OCI-LY3 (cell line): ENCODE results near the gene NFIB.

Experiments used
- H2AFZ ChIP-seq: fragments of 200-600, 300-600 bp; shearing (Covaris generic); 2 replicates; pipeline ENCODE4 v1.6.0; 2014; ENCODE audit warnings: antibody characterized with exemption, low read depth, low read length
- H3K27ac ChIP-seq: fragments of 200-600, 300-600 bp; sonication (generic); 2 replicates; pipeline ENCODE4 v1.5.1; 2014; ENCODE audit warnings: mild to moderate bottlenecking, low read length, moderate library complexity, mixed read lengths
- H3K27me3 ChIP-seq: fragments of 200-600, 300-600 bp; sonication (generic); 2 replicates; pipeline ENCODE4 v1.6.1; 2014; ENCODE audit warnings: low read depth, low read length, mixed read lengths
- H3K36me3 ChIP-seq: fragments of 200-600, 300-600 bp; sonication (generic); replicated peaks from 2 replicates; pipeline ENCODE3; 2014; ENCODE audit warnings: low read depth, low read length, mixed read lengths
- H3K4me1 ChIP-seq: fragments of 300-600, 200-600 bp; sonication (generic); 2 replicates; pipeline ENCODE4 v1.6.1; 2014; ENCODE audit warnings: low read length, mixed read lengths
- H3K4me2 ChIP-seq: fragments of 200-600, 300-600 bp; sonication (generic); 2 replicates; pipeline ENCODE4 v1.6.1; 2014; ENCODE audit warnings: low read length, mixed read lengths
- H3K4me3 ChIP-seq: fragments of 300-600, 200-600 bp; sonication (generic); 2 replicates; pipeline ENCODE4 v1.5.1; 2014; ENCODE audit warnings: antibody characterized with exemption, mild to moderate bottlenecking, low read length, moderate library complexity
- H3K79me2 ChIP-seq: fragments of 300-600, 200-600 bp; shearing (Covaris generic); 2 replicates; pipeline ENCODE4 v1.6.1; 2014; ENCODE audit warnings: mild to moderate bottlenecking, low read length, mixed read lengths
- H3K9ac ChIP-seq: fragments of 300-600, 200-600 bp; shearing (Covaris generic); 2 replicates; pipeline ENCODE4 v1.6.0; 2014; ENCODE audit warnings: mild to moderate bottlenecking, low read length, moderate library complexity
- H3K9me3 ChIP-seq: fragments of 200-600, 300-600 bp; shearing (Covaris generic); 2 replicates; pipeline ENCODE4 v1.6.1; 2014; ENCODE audit warnings: low read length, mixed read lengths; ENCODE audit not compliant: insufficient read depth
- H4K20me1 ChIP-seq: fragments of 200-600, 300-600 bp; sonication (generic); 2 replicates; pipeline ENCODE4 v1.6.1; 2016; ENCODE audit warnings: low read length, mixed read lengths; ENCODE audit not compliant: insufficient read depth
- EZH2phosphoT487 ChIP-seq: fragments of 200-600 bp; shearing (Covaris generic); IDR thresholded peaks from 2 replicates; pipeline ENCODE4 v1.6.1; 2018; ENCODE audit warnings: antibody characterized with exemption, mixed run types, low read depth
- TF ChIP-seq, protein P1 (sequence below): fragments of 200-600, 300-600 bp; sonication (generic); IDR thresholded peaks from 2 replicates; pipeline ENCODE4 v1.5.1; 2014; ENCODE audit warnings: antibody characterized with exemption, low read length, low read depth

NFIB gene

DNA sequence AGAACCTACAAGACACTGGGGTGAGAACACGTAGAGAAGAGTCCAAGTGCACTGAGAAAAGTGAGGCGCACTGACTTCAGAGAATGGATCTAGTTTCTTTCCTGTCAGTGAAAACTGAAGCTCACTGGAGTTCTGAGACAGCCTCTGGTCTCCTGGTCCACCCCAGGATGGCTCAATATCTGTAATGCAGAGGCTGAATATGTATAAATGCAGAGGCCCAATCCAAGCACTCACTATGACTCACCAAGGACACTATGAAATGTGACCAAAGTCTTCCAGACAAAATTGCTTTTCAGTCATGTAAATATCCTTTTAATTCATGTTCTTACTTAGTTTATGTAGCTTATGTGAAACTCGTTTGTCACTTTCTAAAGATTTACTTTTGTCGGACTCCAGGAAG, 53.8 kb downstream of the NFIB start:
- H3K9ac ChIP-seq, result no peak overlapping the region
- no peak overlapping the region for H3K27ac ChIP-seq
- H4K20me1 ChIP-seq, result no peaks in the 10 kb centered on the region
- H3K4me2 ChIP-seq, result no peak overlapping the region
- TF ChIP-seq, protein P1, sequence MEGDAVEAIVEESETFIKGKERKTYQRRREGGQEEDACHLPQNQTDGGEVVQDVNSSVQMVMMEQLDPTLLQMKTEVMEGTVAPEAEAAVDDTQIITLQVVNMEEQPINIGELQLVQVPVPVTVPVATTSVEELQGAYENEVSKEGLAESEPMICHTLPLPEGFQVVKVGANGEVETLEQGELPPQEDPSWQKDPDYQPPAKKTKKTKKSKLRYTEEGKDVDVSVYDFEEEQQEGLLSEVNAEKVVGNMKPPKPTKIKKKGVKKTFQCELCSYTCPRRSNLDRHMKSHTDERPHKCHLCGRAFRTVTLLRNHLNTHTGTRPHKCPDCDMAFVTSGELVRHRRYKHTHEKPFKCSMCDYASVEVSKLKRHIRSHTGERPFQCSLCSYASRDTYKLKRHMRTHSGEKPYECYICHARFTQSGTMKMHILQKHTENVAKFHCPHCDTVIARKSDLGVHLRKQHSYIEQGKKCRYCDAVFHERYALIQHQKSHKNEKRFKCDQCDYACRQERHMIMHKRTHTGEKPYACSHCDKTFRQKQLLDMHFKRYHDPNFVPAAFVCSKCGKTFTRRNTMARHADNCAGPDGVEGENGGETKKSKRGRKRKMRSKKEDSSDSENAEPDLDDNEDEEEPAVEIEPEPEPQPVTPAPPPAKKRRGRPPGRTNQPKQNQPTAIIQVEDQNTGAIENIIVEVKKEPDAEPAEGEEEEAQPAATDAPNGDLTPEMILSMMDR, result no peak
- no peak for TF ChIP-seq EZH2phosphoT487
- no peak overlapping the region for H3K4me3 ChIP-seq
- H3K36me3 ChIP-seq, result no peaks in the 10 kb centered on the region
- peaks cover 15% of the 10 kb centered on the region; the same call in 1 of the 2 replicates for H3K27me3 ChIP-seq
- no peaks in the 10 kb centered on the region for H3K79me2 ChIP-seq
- no peak overlapping the region for H2AFZ ChIP-seq
- no peaks in the 10 kb centered on the region for H3K9me3 ChIP-seq
- H3K4me1 ChIP-seq, result no peaks in the 10 kb centered on the region

DNA sequence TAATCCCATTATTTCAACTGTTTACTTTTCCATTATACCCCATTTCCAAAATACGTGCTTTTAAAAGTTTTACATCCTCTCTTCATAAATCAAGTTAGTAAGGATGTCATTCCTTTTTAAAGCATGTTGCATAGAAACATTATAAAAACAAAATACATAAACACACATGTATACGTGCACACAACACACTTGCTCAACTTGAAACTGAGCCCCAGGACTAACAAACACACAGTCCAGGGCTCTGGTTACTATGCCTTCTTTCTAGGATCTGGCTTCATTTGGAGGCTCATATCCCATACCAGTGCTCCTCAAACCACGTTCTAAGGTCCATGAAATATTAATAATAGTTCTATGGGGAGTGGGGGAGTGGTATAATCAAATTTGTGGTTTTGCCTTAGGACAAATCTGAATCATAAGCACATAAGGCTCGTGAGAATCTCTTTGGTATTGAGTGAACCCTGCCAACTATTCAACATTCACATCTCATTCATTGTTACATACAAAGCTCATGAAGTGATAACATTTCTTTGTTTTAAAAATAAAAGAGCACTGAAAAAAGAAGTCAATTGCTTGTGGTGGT, 55.2 kb downstream of the NFIB start:
- Histone ChIP-seq H3K79me2 (no peaks in the 10 kb centered on the region), H3K9ac (no peak overlapping the region)

DNA sequence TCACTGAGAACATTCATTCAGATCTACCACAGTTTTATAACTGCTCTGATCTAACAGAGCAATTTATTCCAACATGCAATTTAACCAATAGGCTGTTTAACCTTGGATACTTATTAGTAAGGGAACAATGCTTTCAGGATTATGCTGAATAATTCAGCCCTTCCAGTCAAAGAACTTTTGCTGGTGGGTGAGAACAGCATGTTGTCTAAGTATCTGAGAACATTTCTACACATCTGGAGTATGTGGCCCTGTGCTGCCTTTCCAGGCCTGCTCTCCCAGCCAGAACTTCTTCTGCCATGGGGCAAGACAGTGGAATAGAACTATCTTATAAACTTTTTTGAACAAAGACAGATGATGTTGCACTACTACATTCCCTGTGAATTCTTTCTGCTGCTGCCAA, 55.8 kb downstream of the NFIB start:
- Histone ChIP-seq H3K9me3 (no peaks in the 10 kb centered on the region), H3K27ac (no peak overlapping the region), H4K20me1 (no peaks in the 10 kb centered on the region), H2AFZ (no peak overlapping the region), H3K9ac (no peak overlapping the region), H3K79me2 (no peaks in the 10 kb centered on the region), H3K4me2 (no peak overlapping the region), H3K27me3 (peaks cover 3% of the 10 kb centered on the region), H3K36me3 (no peaks in the 10 kb centered on the region), H3K4me1 (no peaks in the 10 kb centered on the region), H3K4me3 (no peak overlapping the region)
- TF ChIP-seq, protein P1, result no peak
- TF ChIP-seq EZH2phosphoT487, result no peak

More for the DNA sequence above, 55.2 kb downstream of the NFIB start:
- Histone ChIP-seq H3K27me3 (peaks cover 6% of the 10 kb centered on the region; the same call in 1 of the 2 replicates), H3K27ac (no peak overlapping the region), H4K20me1 (no peaks in the 10 kb centered on the region), H3K36me3 (no peaks in the 10 kb centered on the region), H3K4me2 (no peak overlapping the region), H3K4me3 (no peak overlapping the region), H3K9me3 (no peaks in the 10 kb centered on the region), H3K4me1 (no peaks in the 10 kb centered on the region), H2AFZ (no peak overlapping the region)
- TF ChIP-seq EZH2phosphoT487, result no peak
- TF ChIP-seq, protein P1, result no peak

DNA sequence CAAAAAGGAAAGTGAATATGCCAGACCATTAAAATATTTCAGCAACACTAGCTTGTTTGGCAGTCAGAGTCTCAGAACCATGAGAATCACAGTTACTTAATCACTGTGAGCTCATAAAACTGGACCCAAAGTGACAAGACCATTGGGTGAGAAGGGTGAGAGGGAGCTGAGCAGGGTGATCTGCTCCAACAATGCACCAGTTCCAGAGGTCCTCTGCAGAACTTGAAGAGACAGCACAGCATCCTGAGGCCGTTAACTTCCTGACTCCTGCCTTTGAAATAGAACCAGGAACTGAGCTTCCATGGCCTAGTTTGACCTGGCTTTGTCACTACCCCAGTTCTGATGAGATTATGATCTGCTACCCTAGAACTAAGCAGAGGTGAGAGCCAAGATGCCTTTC, 57.4 kb downstream of the NFIB start:
- Histone ChIP-seq H3K36me3 (no peaks in the 10 kb centered on the region), H2AFZ (no peak overlapping the region), H3K9me3 (no peaks in the 10 kb centered on the region), H3K79me2 (no peaks in the 10 kb centered on the region), H3K4me2 (no peak overlapping the region), H3K4me3 (no peak overlapping the region), H3K27ac (no peak overlapping the region), H3K27me3 (peaks cover 13% of the 10 kb centered on the region), H4K20me1 (no peaks in the 10 kb centered on the region), H3K9ac (no peak overlapping the region), H3K4me1 (no peaks in the 10 kb centered on the region)
- TF ChIP-seq, protein P1, result no peak
